GM12865 (cell line): ENCODE measurements around the gene MYT1.

ENCODE experiments used
- DNase-seq: peaks from one replicate; pipeline ENCODE4 v3.0.0; 2010; ENCODE audit warnings: low read depth
- H3K4me3 ChIP-seq: 2 replicates; pipeline ENCODE4 v1.5.1; 2011; ENCODE audit warnings: mild to moderate bottlenecking, low read depth, low read length, control low read depth
- CTCF ChIP-seq: IDR thresholded peaks from 2 replicates; pipeline ENCODE4 v1.5.1; 2011; ENCODE audit warnings: low read length, control low read depth, low read depth, inconsistent platforms; ENCODE audit not compliant: insufficient read depth; ENCODE audit errors: missing control alignments

MYT1 gene

GRCh38 chr20:64196309-64196708 lies 32.1 kb downstream of the MYT1 start:
- H3K4me3 ChIP-seq = no peak overlapping the region
- DNase-seq = no peak
- TF ChIP-seq CTCF = no peak

- no peak for DNase-seq
- TF ChIP-seq CTCF = no peak
- no peak overlapping the region for H3K4me3 ChIP-seq
Measured at GRCh38 chr20:64196847-64197306, 32.6 kb downstream of the MYT1 start.

GRCh38 chr20:64198347-64198746 lies 34.1 kb downstream of the MYT1 start:
- no peak for DNase-seq
- H3K4me3 ChIP-seq = no peak overlapping the region
- no peak for TF ChIP-seq CTCF

- no peak for DNase-seq
- no peak for TF ChIP-seq CTCF
- no peak overlapping the region for H3K4me3 ChIP-seq
Measured at GRCh38 chr20:64199395-64199794, 35.1 kb downstream of the MYT1 start.

- no peak overlapping the region for H3K4me3 ChIP-seq
- DNase-seq = no peak
- TF ChIP-seq CTCF = no peak
Measured at GRCh38 chr20:64200740-64201139, 36.5 kb downstream of the MYT1 start.

GRCh38 chr20:64201653-64202052 lies 37.4 kb downstream of the MYT1 start:
- H3K4me3 ChIP-seq = no peak overlapping the region
- no peak for DNase-seq
- TF ChIP-seq CTCF = no peak

GRCh38 chr20:64203037-64203777 lies 39.0 kb downstream of the MYT1 start:
- DNase-seq = no peak
- H3K4me3 ChIP-seq = no peak overlapping the region
- TF ChIP-seq CTCF = no peak
